GM20000 (cell line): ENCODE measurements around the gene ESRRA.

Experiments used
- DNase-seq: peaks from one replicate; pipeline ENCODE4 v3.0.0; 2012; ENCODE audit warnings: low spot score
- CTCF ChIP-seq: IDR thresholded peaks from 2 replicates; pipeline ENCODE4 v1.5.1; 2012; ENCODE audit warnings: mild to moderate bottlenecking, control low read depth; ENCODE audit errors: extremely low read depth, missing control alignments

The ESRRA gene

GRCh38 chr11:64276653-64277431 lies 28.5 kb upstream of the ESRRA start:
- no peak for TF ChIP-seq CTCF
- no peak for DNase-seq

- TF ChIP-seq CTCF: no peak
- DNase-seq: no peak
Measured at GRCh38 chr11:64278576-64279190, 26.6 kb upstream of the ESRRA start.

- DNase-seq: no peak
- TF ChIP-seq CTCF: no peak
Measured at GRCh38 chr11:64281957-64282770, 23.2 kb upstream of the ESRRA start.

- no peak for DNase-seq
- no peak for TF ChIP-seq CTCF
Measured at GRCh38 chr11:64283092-64283491, 22.2 kb upstream of the ESRRA start.

- peak; percentile 99 for DNase-seq
- TF ChIP-seq CTCF: no peak
Measured at GRCh38 chr11:64284048-64284961, 21.0 kb upstream of the ESRRA start, which contains the start of gene BAD. Gene BAD, minus strand, starts transcription at chr11:64284665. Its CDS starts 297 bp downstream, at chr11:64284368.

- peak; percentile 98 for DNase-seq
- TF ChIP-seq CTCF: no peak
Measured at GRCh38 chr11:64284962-64285884, 20.1 kb upstream of the ESRRA start, which contains the start of gene GPR137. Gene GPR137, plus strand, starts transcription at chr11:64285848. Its CDS starts 677 bp downstream, at chr11:64286525.
